ENCODE measurements around the gene GABBR2. TPM values are rescaled to one million over a fixed set of nuclear protein-coding genes. Genes with fewer than 3 reads are reported as not detected.

The GABBR2 gene
- total and polyA plus RNA-seq, 2 experiments from 2014 or later, result 0.89 to 1.3 TPM

DNA sequence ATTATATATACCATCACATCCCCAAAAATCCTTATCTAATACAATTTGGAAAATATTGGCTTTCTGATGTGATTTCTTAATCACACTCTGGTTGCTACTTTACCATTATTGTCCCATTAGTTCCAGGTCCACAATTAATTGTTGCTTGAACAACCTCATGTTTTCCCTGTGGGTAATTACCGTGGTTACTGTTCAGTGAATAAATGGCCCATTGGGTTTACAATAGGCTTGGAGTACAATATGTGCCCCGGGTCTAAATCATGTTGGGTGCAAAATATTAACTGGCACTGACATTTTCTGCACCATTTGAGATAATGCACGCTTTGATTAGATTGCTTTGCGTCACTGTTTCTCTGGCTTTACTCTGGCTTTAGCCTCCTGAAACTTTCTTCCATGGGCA is 163.7 kb downstream of the GABBR2 start:
- H2AFZ ChIP-seq, result no peak overlapping the region
- Mint-ChIP-seq H3K36me3 (ENCODE audit: low read depth) (no peaks in the 10 kb centered on the region), H3K9me3 (no peaks in the 10 kb centered on the region), H3K27ac (no peak overlapping the region), H3K27me3 (ENCODE audit: insufficient read depth, low read depth, poor library complexity) (peaks cover 6% of the 10 kb centered on the region), H3K4me1 (no peaks in the 10 kb centered on the region), H3K4me3 (no peak overlapping the region)
- no peaks in the 10 kb centered on the region for H3F3A ChIP-seq (replicated peaks; ENCODE audit: low read depth)
- H3K27me3 ChIP-seq (ENCODE audit: insufficient read depth), result no peaks in the 10 kb centered on the region
- H3K4me3 ChIP-seq, result no peak overlapping the region
- no peaks in the 10 kb centered on the region for H3K36me3 ChIP-seq (ENCODE audit: insufficient read depth)
- no peaks in the 10 kb centered on the region for H4K20me1 ChIP-seq (replicated peaks; ENCODE audit: insufficient read depth)
- no peak overlapping the region for H3K27ac ChIP-seq (ENCODE audit: low read depth)
- H3K79me2 ChIP-seq (replicated peaks; ENCODE audit: insufficient read depth), result no peaks in the 10 kb centered on the region
- H3K4me2 ChIP-seq, result no peak overlapping the region
- no peaks in the 10 kb centered on the region for H3K4me1 ChIP-seq (ENCODE audit: insufficient read depth)
- TF ChIP-seq, protein P1, sequence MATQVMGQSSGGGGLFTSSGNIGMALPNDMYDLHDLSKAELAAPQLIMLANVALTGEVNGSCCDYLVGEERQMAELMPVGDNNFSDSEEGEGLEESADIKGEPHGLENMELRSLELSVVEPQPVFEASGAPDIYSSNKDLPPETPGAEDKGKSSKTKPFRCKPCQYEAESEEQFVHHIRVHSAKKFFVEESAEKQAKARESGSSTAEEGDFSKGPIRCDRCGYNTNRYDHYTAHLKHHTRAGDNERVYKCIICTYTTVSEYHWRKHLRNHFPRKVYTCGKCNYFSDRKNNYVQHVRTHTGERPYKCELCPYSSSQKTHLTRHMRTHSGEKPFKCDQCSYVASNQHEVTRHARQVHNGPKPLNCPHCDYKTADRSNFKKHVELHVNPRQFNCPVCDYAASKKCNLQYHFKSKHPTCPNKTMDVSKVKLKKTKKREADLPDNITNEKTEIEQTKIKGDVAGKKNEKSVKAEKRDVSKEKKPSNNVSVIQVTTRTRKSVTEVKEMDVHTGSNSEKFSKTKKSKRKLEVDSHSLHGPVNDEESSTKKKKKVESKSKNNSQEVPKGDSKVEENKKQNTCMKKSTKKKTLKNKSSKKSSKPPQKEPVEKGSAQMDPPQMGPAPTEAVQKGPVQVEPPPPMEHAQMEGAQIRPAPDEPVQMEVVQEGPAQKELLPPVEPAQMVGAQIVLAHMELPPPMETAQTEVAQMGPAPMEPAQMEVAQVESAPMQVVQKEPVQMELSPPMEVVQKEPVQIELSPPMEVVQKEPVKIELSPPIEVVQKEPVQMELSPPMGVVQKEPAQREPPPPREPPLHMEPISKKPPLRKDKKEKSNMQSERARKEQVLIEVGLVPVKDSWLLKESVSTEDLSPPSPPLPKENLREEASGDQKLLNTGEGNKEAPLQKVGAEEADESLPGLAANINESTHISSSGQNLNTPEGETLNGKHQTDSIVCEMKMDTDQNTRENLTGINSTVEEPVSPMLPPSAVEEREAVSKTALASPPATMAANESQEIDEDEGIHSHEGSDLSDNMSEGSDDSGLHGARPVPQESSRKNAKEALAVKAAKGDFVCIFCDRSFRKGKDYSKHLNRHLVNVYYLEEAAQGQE (IDR thresholded peaks at IDR 0.05; ENCODE audit: unreplicated experiment), result no peak
- no peak for TF ChIP-seq CREB1 (CRISPR knock-in tag; IDR thresholded peaks at IDR 0.05; ENCODE audit: low read depth)
- no peak for TF ChIP-seq NANOG (IDR thresholded peaks at IDR 0.05; ENCODE audit: borderline replicate concordance)
- no peak for TF ChIP-seq JUNB (IDR thresholded peaks at IDR 0.05; ENCODE audit: unreplicated experiment)
- no peak for TF ChIP-seq POLR2AphosphoS5 (IDR thresholded peaks at IDR 0.05; ENCODE audit: low read depth)
- no peak for TF ChIP-seq ZNF114 (CRISPR knock-in tag; IDR thresholded peaks at IDR 0.05)
- TF ChIP-seq, protein P2, sequence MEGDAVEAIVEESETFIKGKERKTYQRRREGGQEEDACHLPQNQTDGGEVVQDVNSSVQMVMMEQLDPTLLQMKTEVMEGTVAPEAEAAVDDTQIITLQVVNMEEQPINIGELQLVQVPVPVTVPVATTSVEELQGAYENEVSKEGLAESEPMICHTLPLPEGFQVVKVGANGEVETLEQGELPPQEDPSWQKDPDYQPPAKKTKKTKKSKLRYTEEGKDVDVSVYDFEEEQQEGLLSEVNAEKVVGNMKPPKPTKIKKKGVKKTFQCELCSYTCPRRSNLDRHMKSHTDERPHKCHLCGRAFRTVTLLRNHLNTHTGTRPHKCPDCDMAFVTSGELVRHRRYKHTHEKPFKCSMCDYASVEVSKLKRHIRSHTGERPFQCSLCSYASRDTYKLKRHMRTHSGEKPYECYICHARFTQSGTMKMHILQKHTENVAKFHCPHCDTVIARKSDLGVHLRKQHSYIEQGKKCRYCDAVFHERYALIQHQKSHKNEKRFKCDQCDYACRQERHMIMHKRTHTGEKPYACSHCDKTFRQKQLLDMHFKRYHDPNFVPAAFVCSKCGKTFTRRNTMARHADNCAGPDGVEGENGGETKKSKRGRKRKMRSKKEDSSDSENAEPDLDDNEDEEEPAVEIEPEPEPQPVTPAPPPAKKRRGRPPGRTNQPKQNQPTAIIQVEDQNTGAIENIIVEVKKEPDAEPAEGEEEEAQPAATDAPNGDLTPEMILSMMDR (conservative IDR thresholded peaks at IDR 0.05; ENCODE audit: low read depth in 2 of 2), result no peak
- TF ChIP-seq, protein P3, sequence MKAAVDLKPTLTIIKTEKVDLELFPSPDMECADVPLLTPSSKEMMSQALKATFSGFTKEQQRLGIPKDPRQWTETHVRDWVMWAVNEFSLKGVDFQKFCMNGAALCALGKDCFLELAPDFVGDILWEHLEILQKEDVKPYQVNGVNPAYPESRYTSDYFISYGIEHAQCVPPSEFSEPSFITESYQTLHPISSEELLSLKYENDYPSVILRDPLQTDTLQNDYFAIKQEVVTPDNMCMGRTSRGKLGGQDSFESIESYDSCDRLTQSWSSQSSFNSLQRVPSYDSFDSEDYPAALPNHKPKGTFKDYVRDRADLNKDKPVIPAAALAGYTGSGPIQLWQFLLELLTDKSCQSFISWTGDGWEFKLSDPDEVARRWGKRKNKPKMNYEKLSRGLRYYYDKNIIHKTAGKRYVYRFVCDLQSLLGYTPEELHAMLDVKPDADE (IDR thresholded peaks at IDR 0.05), result no peak
- no peak for TF ChIP-seq EZH2phosphoT487 (IDR thresholded peaks at IDR 0.05; ENCODE audit: unreplicated experiment)
- no peak for TF ChIP-seq EZH2 (IDR thresholded peaks at IDR 0.05; ENCODE audit: low read depth, unreplicated experiment)
- TF ChIP-seq ZNF331 (CRISPR knock-in tag; IDR thresholded peaks at IDR 0.05; ENCODE audit: low read depth), result no peak
- TF ChIP-seq, protein P4, sequence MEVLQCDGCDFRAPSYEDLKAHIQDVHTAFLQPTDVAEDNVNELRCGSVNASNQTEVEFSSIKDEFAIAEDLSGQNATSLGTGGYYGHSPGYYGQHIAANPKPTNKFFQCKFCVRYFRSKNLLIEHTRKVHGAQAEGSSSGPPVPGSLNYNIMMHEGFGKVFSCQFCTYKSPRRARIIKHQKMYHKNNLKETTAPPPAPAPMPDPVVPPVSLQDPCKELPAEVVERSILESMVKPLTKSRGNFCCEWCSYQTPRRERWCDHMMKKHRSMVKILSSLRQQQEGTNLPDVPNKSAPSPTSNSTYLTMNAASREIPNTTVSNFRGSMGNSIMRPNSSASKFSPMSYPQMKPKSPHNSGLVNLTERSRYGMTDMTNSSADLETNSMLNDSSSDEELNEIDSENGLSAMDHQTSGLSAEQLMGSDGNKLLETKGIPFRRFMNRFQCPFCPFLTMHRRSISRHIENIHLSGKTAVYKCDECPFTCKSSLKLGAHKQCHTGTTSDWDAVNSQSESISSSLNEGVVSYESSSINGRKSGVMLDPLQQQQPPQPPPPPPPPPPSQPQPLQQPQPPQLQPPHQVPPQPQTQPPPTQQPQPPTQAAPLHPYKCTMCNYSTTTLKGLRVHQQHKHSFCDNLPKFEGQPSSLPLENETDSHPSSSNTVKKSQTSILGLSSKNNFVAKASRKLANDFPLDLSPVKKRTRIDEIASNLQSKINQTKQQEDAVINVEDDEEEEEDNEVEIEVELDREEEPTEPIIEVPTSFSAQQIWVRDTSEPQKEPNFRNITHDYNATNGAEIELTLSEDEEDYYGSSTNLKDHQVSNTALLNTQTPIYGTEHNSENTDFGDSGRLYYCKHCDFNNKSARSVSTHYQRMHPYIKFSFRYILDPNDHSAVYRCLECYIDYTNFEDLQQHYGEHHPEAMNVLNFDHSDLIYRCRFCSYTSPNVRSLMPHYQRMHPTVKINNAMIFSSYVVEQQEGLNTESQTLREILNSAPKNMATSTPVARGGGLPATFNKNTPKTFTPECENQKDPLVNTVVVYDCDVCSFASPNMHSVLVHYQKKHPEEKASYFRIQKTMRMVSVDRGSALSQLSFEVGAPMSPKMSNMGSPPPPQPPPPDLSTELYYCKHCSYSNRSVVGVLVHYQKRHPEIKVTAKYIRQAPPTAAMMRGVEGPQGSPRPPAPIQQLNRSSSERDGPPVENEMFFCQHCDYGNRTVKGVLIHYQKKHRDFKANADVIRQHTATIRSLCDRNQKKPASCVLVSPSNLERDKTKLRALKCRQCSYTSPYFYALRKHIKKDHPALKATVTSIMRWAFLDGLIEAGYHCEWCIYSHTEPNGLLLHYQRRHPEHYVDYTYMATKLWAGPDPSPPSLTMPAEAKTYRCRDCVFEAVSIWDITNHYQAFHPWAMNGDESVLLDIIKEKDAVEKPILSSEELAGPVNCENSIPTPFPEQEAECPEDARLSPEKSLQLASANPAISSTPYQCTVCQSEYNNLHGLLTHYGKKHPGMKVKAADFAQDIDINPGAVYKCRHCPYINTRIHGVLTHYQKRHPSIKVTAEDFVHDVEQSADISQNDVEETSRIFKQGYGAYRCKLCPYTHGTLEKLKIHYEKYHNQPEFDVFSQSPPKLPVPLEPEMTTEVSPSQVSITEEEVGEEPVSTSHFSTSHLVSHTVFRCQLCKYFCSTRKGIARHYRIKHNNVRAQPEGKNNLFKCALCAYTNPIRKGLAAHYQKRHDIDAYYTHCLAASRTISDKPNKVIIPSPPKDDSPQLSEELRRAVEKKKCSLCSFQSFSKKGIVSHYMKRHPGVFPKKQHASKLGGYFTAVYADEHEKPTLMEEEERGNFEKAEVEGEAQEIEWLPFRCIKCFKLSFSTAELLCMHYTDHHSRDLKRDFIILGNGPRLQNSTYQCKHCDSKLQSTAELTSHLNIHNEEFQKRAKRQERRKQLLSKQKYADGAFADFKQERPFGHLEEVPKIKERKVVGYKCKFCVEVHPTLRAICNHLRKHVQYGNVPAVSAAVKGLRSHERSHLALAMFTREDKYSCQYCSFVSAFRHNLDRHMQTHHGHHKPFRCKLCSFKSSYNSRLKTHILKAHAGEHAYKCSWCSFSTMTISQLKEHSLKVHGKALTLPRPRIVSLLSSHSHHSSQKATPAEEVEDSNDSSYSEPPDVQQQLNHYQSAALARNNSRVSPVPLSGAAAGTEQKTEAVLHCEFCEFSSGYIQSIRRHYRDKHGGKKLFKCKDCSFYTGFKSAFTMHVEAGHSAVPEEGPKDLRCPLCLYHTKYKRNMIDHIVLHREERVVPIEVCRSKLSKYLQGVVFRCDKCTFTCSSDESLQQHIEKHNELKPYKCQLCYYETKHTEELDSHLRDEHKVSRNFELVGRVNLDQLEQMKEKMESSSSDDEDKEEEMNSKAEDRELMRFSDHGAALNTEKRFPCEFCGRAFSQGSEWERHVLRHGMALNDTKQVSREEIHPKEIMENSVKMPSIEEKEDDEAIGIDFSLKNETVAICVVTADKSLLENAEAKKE (CRISPR knock-in tag; IDR thresholded peaks at IDR 0.05), result no peak
- no peak for TF ChIP-seq STAT1 (IDR thresholded peaks at IDR 0.05; ENCODE audit: unreplicated experiment)
- ATAC-seq (no peak), DNase-seq (ENCODE audit: low spot score) (no peak)
- H3K9me2 ChIP-seq (ENCODE audit: insufficient read depth), result no peaks in the 10 kb centered on the region

Measured in GM23338 (cell line).